NB4 (cell line): ENCODE data around the gene LRMDA.

Experiments used
- CTCF ChIP-seq: IDR thresholded peaks from one replicate; pipeline ENCODE4 v1.5.1; 2012; ENCODE audit warnings: low read depth, low read length
- MYC ChIP-seq: IDR thresholded peaks from 2 replicates; pipeline ENCODE4 v1.6.1; 2011; ENCODE audit warnings: low read depth, low read length
- POLR2A ChIP-seq: IDR thresholded peaks from 2 replicates; pipeline ENCODE4 v1.6.1; 2011; ENCODE audit warnings: mild to moderate bottlenecking; ENCODE audit not compliant: insufficient read length; ENCODE audit errors: extremely low read depth
- TF ChIP-seq, protein P1 (sequence below): IDR thresholded peaks from 2 replicates; pipeline ENCODE4 v1.6.1; 2011; ENCODE audit warnings: low read depth, low read length

GRCh38 chr10:76044751-76045150 lies 613.3 kb downstream of the LRMDA start:
- TF ChIP-seq POLR2A = no peak
- TF ChIP-seq CTCF = no peak
- no peak for TF ChIP-seq MYC
- TF ChIP-seq, protein P1, sequence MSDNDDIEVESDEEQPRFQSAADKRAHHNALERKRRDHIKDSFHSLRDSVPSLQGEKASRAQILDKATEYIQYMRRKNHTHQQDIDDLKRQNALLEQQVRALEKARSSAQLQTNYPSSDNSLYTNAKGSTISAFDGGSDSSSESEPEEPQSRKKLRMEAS = no peak
